RCC 7860 (cell line): ENCODE data around the gene DIP2C.
"Not testable (repeated sequence)": the region's sequence is repeated elsewhere in the genome, so short reads cannot be mapped to it uniquely, and the experiment has no call there.

ENCODE experiments used
- DNase-seq: peaks from one replicate; pipeline ENCODE4 v3.0.0-alpha.2; 2015; ENCODE audit warnings: low spot score
- FAIRE-seq: peaks from 2 replicates; lab custom pipeline; 2012; peaks lifted over from hg19 to GRCh38; lab: Jason Lieb, UNC

The DIP2C gene

DNA sequence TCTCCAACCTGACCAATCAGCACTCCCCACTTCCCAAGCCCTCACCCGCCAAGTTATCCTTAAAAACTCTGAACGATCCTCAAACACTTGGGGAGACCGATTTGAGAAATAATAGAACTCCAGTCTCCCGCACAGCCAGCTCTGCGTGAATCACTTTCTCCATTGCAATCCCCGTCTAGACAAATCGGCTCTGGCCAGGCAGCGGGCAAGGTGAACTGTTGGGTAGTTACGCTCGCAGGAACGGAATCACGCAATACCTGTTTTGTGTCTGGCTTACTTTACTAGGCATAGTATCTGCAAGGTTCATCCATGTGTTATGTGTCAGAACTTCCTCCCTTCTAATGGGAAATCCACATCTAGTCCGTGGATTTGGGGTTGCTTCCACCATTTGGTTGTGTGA, 282.5 kb downstream of the DIP2C start:
- FAIRE-seq (no peak), DNase-seq (no peak)

DNA sequence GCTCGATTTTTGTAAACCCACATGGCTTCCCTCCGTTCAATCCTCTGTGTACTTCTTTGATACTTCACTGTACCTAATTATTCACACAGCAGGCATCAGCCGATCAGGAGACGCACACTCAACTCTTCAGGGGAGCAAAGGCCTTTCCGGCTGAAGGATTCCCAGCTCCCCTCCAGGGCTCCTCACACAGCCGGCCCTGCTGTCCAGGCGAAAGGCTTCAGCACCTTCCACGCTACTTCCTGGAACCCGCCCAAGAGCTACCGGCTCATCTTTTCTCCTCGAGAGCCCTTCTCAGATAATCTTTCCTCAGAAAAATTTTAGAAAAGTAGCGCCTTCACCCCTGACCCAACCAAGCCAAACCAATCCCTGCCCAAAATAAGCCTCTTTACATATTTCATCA, 283.8 kb downstream of the DIP2C start:
- FAIRE-seq (no peak), DNase-seq (no peak)

DNA sequence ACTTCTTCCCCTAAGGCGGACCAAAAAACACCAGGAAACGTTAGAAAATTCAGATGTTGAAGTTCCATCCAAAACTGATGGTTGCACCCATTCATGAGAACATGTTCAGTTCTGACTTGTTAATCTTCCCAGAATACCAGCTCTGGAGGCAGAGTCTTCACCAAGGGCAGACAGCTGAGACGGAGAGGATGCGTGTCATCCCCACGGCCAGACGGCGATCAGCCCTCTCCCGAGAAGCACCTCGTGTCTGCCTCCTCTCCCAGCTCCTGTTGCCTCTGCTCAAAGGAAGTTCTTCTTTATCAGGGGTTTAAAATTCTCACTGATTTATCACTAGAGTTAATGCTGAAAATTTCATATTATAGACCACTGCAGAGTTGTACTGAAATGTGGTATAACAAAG, 284.5 kb downstream of the DIP2C start:
- FAIRE-seq: no peak
- DNase-seq: no peak

DNA sequence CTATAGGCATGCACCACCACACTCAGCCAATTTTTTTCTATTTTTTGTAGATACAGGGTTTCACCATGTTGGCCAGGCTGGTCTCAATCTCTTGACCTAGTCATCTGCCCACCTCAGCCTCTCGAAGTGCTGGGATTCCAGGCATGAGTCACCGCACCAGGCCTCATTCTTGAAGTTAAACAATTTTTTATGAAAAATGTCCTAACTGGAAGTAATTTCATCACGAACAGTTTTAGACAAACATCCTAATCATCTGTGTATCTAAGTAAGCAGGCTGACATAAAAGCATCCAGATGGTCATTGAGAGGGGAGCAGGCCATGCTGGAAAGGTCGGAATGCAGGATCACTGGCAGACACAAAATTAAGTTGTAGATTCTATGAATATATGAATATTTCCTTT, 285.1 kb downstream of the DIP2C start:
- DNase-seq (no peak), FAIRE-seq (no peak)

DNA sequence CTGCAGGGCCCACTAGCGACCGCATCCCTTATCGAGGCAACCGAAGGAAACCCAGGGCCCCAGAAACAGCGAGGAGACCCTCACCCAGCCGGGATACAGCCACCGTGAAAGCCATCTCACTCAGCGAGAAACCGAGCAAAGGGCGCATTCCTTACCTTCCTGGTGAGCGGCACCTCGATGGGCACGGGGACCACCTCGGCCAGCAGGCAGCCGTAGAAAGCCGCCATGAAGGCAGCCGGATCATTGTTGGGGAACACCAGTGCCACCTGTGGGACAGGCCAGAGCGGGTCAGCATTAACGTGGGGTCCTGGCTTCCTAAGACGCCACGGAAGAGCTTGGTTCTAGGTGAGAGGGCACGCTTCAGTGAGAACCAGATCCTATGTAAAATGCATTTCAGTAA, 290.5 kb downstream of the DIP2C start:
- FAIRE-seq (no peak), DNase-seq (no peak)

DNA sequence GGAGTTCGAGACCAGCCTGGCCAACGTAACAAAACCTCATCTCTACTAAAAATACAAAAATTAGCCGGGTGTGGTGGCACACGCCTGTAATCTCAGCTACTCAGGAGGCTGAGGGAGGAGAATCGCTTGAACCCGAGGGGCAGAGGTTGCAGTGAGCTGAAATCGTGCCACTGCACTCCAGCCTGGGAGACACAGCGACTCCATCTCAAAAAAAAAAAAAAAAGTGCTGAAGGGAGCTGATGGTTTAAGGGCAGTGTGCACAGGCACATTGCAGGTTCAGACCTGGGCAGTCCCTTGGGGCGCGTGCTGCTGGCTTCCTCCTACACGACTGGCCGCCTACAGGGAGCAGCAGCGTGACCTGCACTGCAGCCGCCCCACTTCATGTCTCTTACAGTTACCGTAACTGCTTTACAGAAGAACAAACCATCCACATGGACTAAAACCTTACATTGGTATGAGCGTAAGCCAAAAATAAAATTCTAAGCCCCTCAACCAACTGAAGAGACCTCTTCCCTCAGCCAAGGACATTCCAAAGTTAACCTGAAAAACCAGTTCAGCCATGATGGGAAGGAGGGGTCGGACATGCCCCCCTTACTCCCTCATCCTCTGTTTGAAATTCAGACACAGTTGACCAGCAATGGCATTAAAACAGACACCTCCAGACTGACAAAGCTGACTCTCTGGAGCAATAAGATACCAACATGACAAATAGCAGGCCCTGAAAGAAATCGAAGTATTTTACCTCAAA, 292.0 kb downstream of the DIP2C start:
- no peak for FAIRE-seq
- no peak for DNase-seq

DNA sequence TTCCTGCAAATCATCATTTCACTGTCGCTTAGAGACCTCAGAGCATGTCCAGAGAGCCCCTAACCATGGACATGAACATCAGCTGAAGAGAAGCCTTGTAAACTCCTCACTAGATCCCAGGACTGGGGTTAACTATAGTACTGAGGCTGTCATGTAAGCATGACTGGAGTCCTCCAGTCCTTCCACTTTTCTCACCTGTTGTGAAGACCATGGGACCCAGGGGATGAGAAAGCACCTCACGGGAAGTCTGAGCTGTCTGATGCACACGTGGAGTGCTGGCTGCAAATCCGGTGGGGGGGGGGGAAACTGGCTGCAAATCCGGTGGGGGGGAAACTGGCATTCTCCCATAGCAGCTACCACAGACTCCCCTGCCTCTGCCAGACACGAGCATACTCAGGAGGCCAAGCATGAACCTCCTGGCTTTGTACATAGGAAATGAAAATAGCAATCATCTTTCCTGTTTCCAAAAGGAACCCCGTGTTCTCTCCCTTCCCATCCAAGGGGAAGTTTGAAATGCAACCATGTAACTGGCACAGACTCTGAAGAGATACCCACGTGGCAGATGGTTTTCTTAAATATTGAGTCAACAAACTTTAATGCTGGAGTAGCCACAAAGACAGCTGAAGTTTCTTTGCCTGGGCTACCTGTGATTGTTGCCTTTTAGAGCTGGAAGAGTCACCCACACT, 292.8 kb downstream of the DIP2C start:
- FAIRE-seq: no peak
- DNase-seq: no peak

DNA sequence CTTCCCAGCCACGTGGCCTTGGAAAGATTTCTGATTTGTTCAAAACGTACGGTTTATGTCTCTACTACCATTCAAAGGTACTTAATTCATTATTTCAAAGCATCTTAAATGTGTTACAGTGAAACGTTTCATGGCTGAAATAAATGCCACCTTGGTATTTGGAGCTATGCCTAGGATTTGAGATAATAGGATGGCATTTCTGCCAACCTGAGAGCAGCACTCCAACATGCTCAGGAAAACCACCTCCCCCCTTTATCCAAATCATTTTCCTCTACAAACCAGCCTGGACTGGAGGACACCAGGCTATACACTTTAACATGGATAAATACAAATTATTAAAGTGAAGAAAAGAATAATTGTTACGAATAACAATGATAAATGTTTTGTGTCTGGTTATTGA, 293.4 kb downstream of the DIP2C start:
- no peak for DNase-seq
- FAIRE-seq: no peak

DNA sequence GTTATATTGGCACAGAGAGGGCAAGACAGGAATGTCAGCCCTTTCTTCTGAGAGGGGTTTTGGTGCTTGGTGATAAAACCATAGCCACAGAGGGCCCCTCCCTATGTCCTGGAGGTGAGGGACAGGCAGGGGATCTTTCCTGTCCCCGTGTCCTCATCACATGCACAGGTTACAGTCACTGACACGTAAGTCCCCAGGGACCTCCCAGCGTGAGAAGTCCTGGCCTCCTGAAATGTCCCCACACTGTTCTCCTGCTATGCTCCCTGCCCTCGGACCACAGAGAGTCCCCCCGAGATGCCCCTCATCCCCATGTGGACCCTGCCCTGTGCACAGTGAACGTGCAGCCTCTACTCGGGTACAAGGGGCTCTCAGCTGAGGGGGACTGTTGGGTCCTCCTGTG, 293.8 kb downstream of the DIP2C start:
- FAIRE-seq: no peak
- no peak for DNase-seq

DNA sequence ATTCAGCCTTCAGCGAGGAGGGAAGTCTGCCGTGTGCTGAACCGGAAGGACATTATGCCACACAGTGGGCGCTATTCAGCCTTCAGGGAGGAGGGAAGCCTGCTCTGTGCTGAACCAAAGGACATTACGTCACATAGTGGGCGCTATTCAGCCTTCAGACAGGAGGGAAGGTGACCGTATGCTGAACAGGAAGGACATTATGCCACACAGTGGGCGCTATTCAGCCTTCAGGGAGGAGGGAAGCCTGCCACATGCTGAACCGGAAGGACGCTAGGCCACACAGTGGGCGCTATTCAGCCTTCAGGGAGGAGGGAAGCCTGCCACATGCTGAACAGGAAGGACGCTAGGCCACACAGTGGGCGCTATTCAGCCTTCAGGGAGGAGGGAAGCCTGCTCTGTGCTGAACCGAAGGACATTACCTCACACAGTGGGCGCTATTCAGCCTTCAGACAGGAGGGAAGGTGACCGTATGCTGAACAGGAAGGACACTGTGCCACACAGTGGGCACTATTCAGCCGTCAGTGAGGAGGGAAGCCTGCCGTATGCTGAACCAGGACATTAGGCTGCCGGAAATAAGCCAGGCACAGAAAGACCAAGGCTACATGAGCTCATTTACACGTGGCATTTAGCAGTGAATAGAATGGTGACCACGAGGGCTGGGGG, 294.9 kb downstream of the DIP2C start:
- not testable (repeated sequence) for FAIRE-seq, DNase-seq

DNA sequence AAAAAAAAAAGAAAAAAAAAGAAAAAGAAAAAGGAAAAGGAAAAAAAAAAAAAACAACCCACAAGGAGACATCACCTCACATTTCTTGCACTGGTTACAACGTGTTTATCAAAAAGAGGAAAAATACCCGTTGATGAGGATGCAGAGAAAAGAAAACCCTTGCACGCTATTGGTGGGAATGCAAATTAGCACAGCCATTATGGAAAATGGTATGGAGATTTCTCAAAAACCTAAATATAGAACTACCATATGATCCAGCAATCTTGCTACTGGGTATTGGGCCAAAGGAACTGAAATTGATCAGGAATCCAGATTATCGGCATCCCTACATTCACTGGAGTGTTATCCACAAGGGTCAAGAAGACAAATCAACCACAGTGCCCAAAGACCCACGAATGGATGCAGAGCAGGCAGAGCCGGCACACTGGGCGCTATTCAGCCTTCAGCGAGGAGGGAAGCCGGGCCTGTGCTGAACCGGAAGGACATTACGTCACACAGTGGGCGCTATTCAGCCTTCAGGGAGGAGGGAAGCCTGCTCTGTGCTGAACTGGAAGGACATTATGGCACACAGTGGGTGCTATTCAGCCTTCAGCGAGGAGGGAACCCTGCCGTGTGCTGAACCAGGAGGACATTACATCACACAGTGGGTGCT, 295.6 kb downstream of the DIP2C start:
- no peak for FAIRE-seq
- DNase-seq: no peak

DNA sequence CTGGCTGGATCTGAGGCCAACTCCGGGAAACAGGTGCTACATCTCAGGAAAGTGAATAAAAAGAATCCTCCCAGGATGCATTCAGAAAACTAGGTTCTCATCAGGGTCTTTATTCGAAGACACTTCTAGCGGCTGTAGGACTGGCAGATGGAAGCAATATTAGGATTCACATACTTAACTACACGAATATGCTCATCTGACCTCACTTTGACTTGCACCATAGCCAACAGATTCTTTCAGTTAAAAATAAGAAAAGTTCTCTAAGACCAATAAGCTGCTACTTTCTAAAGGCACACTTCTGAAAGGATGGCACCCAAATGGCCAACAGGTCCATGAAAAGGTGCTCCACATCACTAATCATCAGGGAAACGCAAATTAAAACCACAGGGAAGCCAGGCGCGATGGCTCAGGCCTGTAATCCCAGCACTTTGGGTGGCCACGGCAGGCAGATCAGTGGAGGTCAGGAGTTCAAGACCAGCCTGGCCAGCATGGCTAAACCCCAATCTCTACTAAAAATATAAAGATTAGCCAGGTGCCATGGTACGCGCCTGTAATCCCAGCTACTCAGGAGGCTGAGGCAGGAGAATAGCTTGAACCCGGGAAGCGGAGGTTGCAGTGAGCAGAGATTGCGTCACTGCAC, 296.2 kb downstream of the DIP2C start:
- no peak for FAIRE-seq
- no peak for DNase-seq

DNA sequence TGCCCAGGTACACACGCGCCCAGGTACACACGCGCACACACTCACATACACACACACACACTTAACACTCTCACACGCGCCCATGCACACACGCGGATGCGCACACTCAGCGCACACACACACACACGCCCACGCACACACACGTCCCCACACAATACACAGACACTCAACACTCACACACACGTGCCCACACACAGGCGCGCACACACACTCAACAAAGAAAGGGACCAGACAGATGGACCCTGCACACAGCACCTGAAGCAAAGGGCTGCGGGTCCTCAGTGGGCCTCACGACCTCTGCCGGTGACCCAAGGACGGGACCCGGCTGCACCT, 296.8 kb downstream of the DIP2C start:
- FAIRE-seq: no peak
- no peak for DNase-seq

DNA sequence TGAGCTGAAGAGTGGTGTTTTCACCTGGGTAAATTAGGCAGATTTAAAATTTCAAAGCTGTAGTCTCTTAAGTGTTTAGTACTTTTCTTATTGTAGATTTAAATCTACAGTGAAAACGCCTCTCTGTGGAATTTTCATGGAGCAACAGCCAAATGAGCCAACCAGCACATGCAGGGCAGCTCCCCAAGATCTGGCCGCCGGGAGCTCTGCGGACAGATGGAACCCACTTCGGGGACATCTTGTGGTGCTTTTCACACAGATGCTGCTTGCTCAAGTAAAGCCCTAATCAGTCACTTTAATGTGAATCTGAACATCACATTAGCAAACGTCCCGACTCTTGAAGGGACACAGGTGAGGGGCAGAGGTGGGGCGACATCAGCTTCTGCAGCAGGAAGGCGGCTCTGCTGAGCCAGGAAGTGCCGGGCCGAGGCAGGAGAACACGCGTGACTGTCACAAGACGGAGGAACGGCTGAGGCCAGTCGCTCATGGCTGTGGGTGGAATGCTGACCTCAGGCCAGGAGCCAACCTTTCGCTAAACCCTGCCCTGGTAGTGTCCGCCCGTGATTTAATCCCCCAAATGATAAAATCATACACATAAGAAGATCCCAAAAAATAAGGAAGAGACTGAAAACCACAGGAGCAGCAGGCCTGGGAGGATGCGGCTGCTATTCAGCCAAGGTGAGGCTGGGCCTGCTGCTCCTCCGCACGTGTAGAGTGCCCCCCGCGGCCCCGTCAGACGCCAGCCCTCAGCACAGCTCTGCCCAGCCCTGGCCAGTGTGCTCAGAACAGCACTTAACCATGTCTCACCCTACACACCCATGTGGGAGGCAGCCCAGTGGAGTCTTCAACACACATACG, 297.4 kb downstream of the DIP2C start:
- FAIRE-seq (no peak), DNase-seq (no peak)

DNA sequence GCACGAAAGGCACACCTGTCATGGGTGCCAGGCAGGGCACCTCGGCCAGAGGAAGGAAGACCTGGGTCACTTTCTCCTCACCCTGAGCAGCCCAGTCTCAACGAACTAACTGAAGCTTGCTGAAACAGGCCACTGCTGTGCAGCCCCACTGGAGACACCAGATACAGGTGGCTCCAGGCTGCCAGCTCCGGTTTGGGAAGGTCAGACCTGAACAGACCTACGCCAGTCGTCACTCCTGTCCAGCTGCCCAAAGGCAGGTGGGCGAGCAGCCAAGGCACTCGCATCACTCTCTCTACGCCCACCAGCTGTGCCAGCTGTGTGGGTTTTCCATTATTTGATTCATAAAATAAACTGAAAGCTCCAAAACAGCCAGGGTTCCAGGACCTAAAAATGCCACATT, 298.2 kb downstream of the DIP2C start:
- DNase-seq (no peak), FAIRE-seq (no peak)

DNA sequence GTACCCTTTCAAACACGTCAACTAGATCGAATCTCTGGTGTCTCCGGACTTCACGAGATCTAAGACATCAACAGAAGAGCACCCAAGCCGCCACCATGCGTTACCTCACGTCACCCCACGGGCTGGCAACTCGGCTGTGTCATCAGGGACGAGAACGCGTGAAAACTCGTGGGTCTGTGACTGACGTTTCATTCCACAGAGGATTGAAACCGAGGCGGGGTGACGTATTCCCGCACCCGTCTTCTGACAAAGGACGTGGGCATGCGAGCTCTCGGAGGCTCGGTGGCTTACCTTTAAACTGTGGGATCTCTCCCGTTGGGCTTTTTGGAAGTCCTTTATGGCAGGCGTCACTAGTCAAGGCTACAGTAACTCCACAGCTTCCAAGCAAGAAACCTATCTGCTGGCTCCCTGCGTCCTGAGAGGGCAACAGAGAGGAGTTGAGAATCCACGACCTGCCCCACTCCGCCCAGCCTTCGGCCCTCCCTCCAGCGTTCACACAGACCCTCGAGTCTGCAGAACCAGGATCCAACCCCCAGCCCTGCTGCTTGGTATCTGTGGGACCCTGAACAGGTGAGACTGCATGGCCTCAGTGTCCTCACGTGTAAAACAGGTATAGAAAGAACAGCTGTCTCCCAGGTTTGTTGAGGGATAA, 298.9 kb downstream of the DIP2C start:
- DNase-seq: no peak
- FAIRE-seq: no peak

DNA sequence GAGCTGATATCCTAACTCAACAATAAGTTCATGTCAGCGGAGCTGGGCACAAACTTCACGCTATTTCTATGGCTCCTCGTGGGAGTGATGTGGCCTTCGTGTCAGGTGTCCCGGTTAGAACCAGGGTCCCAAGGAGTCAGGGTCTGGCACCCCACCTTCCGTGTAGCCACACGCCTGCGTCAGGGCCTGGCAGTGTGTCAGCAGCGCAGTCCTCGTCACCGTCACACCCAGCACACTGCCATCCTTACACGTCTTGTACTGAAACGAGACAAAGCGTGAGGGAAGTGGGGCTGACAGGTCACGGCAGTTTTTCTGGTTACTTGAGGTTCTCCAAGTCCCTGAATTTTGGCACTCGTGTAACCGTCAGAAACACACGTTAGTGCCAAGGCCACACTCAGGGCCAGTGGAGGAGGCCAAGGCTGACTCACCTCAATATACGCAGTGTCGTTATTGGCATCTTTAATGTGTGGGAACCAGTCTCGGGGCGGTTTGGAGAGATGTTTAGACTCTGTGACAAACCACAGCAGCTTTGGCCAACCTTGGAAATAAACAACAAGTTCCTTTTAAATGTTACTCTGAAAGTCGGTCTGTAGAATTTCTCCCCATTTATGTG, 299.5 kb downstream of the DIP2C start:
- no peak for DNase-seq
- no peak for FAIRE-seq

DNA sequence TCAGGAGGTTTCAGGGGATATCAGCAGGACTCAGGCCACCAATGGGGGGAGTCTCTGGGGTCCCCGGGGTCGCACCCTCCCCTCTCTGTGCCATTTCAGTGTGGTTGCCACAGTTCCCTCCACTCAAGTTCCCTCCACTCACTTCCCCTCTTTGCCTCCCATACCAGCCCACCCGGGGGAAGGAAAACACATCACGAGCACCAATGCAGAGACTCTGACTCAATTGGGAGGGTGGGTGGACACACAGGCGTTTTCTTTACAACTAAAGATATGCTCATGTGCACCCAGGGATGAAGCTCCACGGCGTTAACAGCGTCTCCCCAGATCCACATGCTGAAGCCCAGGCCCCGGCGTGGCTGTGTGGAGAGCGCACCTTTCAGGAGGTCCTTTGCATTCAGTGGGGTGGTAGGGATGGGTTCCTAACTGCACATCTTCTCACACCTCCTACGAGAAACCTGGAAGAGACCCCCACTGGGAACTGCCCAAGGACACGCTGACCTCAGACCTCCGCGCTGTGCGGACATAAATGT, 300.1 kb downstream of the DIP2C start:
- FAIRE-seq (no peak), DNase-seq (no peak)

DNA sequence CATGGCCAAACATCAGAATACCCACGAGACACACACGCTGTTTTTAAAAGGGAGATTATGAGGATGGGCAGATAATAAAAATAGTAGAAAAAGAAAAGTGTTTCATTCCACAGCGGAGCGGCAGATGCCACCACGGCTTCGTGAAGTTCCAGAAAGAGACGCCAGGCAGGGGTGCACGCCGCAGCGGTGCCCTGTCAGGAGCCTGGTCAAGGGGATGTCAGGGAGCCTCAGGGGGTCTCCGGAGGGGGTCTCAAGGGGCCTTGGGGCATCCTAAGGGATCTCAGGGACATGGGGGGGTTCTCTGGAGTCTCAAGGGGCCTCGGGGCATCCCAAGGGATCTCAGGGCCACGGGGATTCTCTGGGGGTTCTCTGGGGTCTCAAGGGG, 300.8 kb downstream of the DIP2C start:
- FAIRE-seq (no peak), DNase-seq (no peak)
